Measurements from ENCODE around the gene SUSD5.
"Not testable (repeated sequence)": the region's sequence is repeated elsewhere in the genome, so short reads cannot be mapped to it uniquely, and the experiment has no call there.

The SUSD5 gene

GRCh38 chr3:33170531-33170930 lies 48.1 kb downstream of the SUSD5 start:
- H3K4me3 ChIP-seq (ENCODE audit: low read depth, low read length), result no peak overlapping the region
- DNase-seq (ENCODE audit: low read depth), result no peak
- no peak for TF ChIP-seq CTCF (IDR thresholded peaks at IDR 0.05; ENCODE audit: insufficient read depth, low read depth, low read length, missing control alignments)

DNA sequence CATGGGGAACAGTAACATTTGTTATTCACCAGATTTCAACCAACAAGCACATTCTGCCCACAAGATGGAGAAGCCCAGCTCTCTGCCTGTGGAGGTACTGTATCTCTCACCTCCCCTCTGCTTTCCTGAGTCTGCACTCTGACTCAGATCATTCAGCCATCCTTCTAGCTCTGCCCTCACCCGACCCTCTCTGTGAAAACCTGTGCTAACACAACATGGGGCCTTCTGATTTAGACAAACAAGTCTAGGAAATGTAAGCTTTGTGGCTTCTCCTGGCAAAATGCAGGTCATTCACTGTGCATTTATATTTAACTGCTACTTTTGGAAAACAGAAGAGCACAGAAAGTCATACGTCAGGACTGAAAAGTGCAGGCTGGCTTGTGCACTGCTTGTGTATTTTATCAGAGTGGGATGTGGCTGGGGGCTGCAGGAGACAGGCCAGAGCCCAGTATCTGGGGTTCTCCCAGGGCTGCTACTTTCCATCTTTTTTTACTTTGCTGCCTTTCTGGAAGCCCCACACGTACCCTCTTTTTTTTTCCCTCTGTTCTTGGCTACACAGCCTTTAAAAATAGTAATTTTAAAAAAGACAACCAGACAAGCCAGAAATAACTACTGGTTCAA lies 50.8 kb downstream of the SUSD5 start:
- DNase-seq (ENCODE audit: low read depth), result no peak
- H3K4me3 ChIP-seq (ENCODE audit: low read depth, low read length), result no peak overlapping the region
- TF ChIP-seq CTCF (IDR thresholded peaks at IDR 0.05; ENCODE audit: insufficient read depth, low read depth, low read length, missing control alignments), result no peak

DNA sequence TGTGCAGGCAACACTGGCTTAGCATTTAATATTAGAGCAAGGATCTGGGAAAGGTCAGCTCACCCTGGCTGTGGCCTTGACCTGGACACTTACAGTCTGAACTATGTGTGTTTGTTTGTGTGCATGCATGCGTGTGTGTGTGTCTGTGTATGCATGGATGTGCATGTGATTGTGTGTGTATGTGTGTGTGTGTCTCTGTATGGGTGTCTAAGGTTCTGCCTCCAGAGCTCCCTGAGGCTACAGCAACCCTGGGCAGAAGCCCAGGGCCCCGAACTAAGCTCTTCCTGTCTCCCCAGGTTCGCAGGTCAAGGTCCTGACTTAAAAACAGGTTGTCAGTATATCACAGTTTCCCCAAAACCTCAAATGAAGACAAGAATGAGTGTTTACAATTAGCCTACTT lies 51.3 kb downstream of the SUSD5 start:
- TF ChIP-seq CTCF (IDR thresholded peaks at IDR 0.05; ENCODE audit: insufficient read depth, low read depth, low read length, missing control alignments), result no peak
- H3K4me3 ChIP-seq (ENCODE audit: low read depth, low read length), result no peak overlapping the region
- DNase-seq (ENCODE audit: low read depth), result no peak

DNA sequence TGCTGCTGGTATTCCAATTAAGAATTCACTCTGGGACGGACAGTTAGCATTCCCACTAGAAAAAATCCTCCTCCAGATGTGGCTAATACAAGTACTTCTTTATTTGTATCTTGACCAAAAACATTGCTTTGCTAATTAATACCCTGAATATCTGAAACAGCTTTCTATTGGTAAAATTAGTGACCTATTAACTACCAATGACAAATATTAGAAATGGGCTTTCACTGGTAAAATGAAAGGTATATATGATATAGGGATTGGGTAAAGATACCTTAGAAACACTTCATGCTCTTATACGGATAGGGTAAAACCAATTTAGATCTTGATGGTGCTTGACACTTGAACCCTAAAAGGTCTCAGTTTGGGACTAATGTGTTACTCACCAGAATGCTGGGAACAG lies 52.5 kb downstream of the SUSD5 start:
- no peak for TF ChIP-seq CTCF (IDR thresholded peaks at IDR 0.05; ENCODE audit: insufficient read depth, low read depth, low read length, missing control alignments)
- no peak overlapping the region for H3K4me3 ChIP-seq (ENCODE audit: low read depth, low read length)
- DNase-seq (ENCODE audit: low read depth), result no peak

- no peak for DNase-seq (ENCODE audit: low read depth)
- H3K4me3 ChIP-seq (ENCODE audit: low read depth, low read length), result no peak overlapping the region
- no peak for TF ChIP-seq CTCF (IDR thresholded peaks at IDR 0.05; ENCODE audit: insufficient read depth, low read depth, low read length, missing control alignments)
These were observed 53.2 kb downstream of the SUSD5 start for GRCh38 chr3:33165372-33165771.

DNA sequence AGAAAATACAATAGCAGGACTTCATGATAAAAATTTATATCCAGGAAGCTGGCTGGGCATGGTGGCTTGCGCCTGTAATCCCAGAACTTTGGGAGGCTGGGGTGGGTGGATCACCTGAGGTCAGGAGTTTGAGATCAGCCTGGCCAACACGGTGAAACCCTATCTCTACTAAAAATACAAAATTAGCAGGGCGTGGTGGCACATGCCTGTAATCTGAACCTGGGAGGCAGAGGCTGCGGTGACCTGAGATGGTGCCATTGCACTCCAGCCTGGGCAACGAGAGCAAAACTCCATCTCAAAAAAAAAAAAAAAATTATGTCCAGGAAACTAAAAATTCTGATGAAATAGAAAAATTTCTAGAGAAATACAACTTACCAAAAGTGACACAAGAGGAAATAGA lies 56.0 kb downstream of the SUSD5 start:
- not testable (repeated sequence) for H3K4me3 ChIP-seq (ENCODE audit: low read depth, low read length); DNase-seq (ENCODE audit: low read depth)

GRCh38 chr3:33159981-33160380 lies 58.6 kb downstream of the SUSD5 start:
- no peak for TF ChIP-seq CTCF (IDR thresholded peaks at IDR 0.05; ENCODE audit: insufficient read depth, low read depth, low read length, missing control alignments)
- DNase-seq (ENCODE audit: low read depth), result no peak
- H3K4me3 ChIP-seq (ENCODE audit: low read depth, low read length), result no peak overlapping the region

Data from GM12865 (cell line).